ENCODE measurements around the gene WASF2.
"Not testable (repeated sequence)": the region's sequence is repeated elsewhere in the genome, so short reads cannot be mapped to it uniquely, and the experiment has no call there.

Gene WASF2

DNA sequence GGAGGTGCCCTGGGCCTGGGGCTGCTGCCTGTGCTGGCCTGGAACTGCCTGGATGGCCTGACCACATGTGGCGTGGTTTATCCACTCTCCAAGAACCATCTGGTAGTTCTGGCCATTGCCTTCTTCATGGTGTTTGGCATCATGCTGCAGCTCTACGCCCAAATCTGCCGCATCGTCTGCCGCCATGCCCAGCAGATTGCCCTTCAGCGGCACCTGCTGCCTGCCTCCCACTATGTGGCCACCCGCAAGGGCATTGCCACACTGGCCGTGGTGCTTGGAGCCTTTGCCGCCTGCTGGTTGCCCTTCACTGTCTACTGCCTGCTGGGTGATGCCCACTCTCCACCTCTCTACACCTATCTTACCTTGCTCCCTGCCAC is 95.7 kb downstream of the WASF2 start:
- no peaks in the 10 kb centered on the region for H3K9me3 ChIP-seq (ENCODE audit: control insufficient read depth, low read length)
- DNase-seq = no peak
- no peak overlapping the region for H3K27ac ChIP-seq (ENCODE audit: insufficient read depth, low read length, poor library complexity, severe bottlenecking)
- H3K4me3 ChIP-seq (ENCODE audit: insufficient read depth, low read depth, low read length, poor library complexity, severe bottlenecking) = no peak overlapping the region
- H3K36me3 ChIP-seq (ENCODE audit: control insufficient read depth, insufficient read depth, low read length) = no peaks in the 10 kb centered on the region
- peaks cover 18% of the 10 kb centered on the region for H3K4me1 ChIP-seq (ENCODE audit: control insufficient read depth, insufficient read depth, low read length, poor library complexity, severe bottlenecking)
- H3K27me3 ChIP-seq (replicated peaks; ENCODE audit: control insufficient read depth, insufficient read depth, low read length, poor library complexity, severe bottlenecking) = no peaks in the 10 kb centered on the region

DNA sequence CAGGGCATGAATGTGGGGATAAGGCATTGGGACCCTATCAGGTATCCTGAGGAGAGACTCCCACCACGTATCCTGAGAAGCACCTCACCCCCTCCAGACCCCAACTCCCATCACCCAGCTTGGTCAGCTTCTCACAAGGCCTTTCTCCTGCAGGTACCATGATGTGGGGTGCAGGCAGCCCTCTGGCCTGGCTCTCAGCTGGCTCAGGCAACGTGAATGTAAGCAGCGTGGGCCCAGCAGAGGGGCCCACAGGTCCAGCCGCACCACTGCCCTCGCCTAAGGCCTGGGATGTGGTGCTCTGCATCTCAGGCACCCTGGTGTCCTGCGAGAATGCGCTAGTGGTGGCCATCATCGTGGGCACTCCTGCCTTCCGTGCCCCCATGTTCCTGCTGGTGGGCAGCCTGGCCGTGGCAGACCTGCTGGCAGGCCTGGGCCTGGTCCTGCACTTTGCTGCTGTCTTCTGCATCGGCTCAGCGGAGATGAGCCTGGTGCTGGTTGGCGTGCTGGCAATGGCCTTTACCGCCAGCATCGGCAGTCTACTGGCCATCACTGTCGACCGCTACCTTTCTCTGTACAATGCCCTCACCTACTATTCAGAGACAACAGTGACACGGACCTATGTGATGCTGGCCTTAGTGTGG is 96.2 kb downstream of the WASF2 start:
- DNase-seq = no peak
- peaks cover 18% of the 10 kb centered on the region for H3K4me1 ChIP-seq (ENCODE audit: control insufficient read depth, insufficient read depth, low read length, poor library complexity, severe bottlenecking)
- no peaks in the 10 kb centered on the region for H3K36me3 ChIP-seq (ENCODE audit: control insufficient read depth, insufficient read depth, low read length)
- no peak overlapping the region for H3K4me3 ChIP-seq (ENCODE audit: insufficient read depth, low read depth, low read length, poor library complexity, severe bottlenecking)
- H3K27me3 ChIP-seq (replicated peaks; ENCODE audit: control insufficient read depth, insufficient read depth, low read length, poor library complexity, severe bottlenecking) = no peaks in the 10 kb centered on the region
- H3K9me3 ChIP-seq (ENCODE audit: control insufficient read depth, low read length) = no peaks in the 10 kb centered on the region
- H3K27ac ChIP-seq (ENCODE audit: insufficient read depth, low read length, poor library complexity, severe bottlenecking) = no peak overlapping the region

DNA sequence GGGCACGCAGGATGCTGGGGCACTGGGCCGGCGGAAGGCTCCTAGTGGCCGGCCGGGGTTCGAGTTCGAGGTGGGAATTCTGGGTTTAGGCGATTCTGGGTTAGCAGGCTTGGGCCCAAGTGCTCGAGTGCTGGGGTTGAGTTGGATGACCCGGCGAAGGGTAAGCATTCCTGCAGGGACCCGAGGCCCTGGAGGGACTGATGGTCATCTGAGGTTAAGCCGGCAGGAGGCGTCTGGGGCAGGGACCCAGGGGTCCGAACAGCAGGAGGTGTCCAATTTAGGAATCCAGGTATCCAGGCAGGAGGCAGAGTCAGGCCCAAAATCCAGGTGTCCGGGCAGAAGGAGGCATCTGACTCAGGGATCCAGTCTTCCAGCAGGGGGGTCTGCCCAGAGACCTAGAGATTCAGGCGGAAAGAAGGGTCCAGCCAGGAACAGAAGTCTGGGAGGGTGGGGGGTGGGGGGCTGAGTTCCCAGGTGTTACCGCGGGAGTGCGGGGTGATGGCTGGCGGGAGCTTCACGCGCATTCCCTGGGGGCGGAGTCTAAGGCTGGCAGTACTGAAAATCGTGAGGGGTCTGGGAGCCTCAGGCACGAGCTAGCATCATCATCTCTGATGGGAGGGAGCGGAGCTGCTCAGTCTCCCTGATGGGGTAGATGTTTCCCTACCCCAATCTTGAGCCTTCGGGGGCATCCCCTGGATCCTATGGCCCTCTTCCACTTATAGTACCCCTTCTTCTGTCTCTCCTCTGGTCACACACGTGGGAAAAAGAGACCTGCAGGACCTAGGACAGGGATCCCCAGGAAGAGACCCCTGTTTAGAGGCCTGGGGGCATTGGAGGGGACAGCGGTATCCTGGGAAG is 97.0 kb downstream of the WASF2 start:
- H3K4me3 ChIP-seq (ENCODE audit: insufficient read depth, low read depth, low read length, poor library complexity, severe bottlenecking) = peak overlapping the region; percentile 58
- DNase-seq = no peak
- H3K36me3 ChIP-seq (ENCODE audit: control insufficient read depth, insufficient read depth, low read length) = no peaks in the 10 kb centered on the region
- no peaks in the 10 kb centered on the region for H3K27me3 ChIP-seq (replicated peaks; ENCODE audit: control insufficient read depth, insufficient read depth, low read length, poor library complexity, severe bottlenecking)
- H3K9me3 ChIP-seq (ENCODE audit: control insufficient read depth, low read length) = no peaks in the 10 kb centered on the region
- peak overlapping the region; percentile 47 for H3K27ac ChIP-seq (ENCODE audit: insufficient read depth, low read length, poor library complexity, severe bottlenecking)
- peaks cover 18% of the 10 kb centered on the region for H3K4me1 ChIP-seq (ENCODE audit: control insufficient read depth, insufficient read depth, low read length, poor library complexity, severe bottlenecking)

DNA sequence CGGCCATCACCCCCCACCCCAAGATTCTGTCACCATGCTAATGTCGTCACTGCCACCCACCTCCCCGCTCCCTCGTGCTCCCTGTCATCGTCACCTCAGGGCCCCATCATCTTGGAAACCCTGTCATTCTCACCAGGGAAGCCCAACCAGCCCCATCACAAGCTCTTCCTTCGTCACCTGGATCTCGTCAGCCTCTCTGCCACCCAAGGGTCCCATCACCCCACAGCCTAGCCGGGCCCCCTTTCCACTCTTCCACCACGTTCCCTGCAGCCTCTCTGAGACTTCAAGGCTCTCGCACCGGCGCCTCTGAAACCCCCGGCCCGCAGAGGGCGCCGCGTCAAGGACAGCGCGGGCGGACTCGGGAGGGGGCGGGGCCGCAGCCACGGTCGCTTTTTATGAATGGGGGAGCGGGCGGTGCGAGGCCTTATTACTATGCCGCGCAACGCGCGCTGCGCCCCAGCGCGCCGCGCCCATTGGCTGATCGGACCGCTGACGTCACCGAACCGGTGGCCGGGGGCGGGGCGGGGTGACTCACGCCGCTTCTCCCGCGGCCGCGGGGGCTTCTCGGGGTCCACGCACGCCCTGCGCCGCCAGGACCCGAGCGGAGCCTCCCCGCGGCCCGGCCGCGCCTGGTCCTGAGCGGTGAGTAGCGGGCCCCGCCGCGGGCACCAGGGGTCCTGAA is 97.7 kb downstream of the WASF2 start, which contains the start of gene GPR3:
Gene GPR3, plus strand, starts transcription at position 527 of the 682 bp plus-strand sequence. CDS start 1,177 bp downstream, outside the sequence.
- peak within 1 kb of the TSS; percentile 47 for H3K27ac ChIP-seq (ENCODE audit: insufficient read depth, low read length, poor library complexity, severe bottlenecking)
- peaks cover 18% of the 10 kb centered on the region for H3K4me1 ChIP-seq (ENCODE audit: control insufficient read depth, insufficient read depth, low read length, poor library complexity, severe bottlenecking)
- DNase-seq = peak; percentile 90 to 93 (median 92)
- H3K27me3 ChIP-seq (replicated peaks; ENCODE audit: control insufficient read depth, insufficient read depth, low read length, poor library complexity, severe bottlenecking) = no peaks in the 10 kb centered on the region
- H3K36me3 ChIP-seq (ENCODE audit: control insufficient read depth, insufficient read depth, low read length) = no peaks in the 10 kb centered on the region
- H3K4me3 ChIP-seq (ENCODE audit: insufficient read depth, low read depth, low read length, poor library complexity, severe bottlenecking) = peak within 1 kb of the TSS; percentile 58
- no peaks in the 10 kb centered on the region for H3K9me3 ChIP-seq (ENCODE audit: control insufficient read depth, low read length)

DNA sequence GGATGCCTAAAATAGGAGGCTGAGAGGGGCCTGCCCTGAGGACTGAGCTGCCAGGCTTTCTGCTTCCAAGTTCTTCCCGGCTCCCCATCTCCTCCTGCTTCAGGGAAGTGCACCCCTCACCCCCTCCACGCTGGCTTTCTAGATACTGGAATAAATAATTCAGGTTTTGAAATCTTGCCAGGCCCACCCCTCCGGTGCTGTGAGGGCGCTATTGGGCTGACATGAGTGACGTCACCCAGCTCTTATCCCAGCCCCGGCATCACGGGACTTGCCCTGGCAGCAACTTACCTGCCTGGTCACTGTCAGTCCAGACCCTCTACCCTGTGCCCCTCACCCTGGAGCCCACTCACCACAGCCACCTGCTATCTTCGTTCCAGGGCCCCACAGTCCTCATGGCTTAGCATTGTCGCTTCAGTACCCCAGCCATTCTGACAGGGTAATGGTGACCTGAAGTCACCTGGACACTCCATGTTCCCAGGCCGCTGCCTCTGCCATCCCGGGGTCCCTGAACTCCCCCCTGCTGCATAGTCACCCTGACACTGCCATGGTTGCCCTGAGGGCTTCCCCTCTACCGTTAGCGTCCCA is 98.4 kb downstream of the WASF2 start:
- Histone ChIP-seq H3K27ac (ENCODE audit: insufficient read depth, low read length, poor library complexity, severe bottlenecking) (no peak overlapping the region), H3K4me3 (ENCODE audit: insufficient read depth, low read depth, low read length, poor library complexity, severe bottlenecking) (peak overlapping the region; percentile 27), H3K9me3 (ENCODE audit: control insufficient read depth, low read length) (no peaks in the 10 kb centered on the region), H3K27me3 (replicated peaks; ENCODE audit: control insufficient read depth, insufficient read depth, low read length, poor library complexity, severe bottlenecking) (no peaks in the 10 kb centered on the region), H3K4me1 (ENCODE audit: control insufficient read depth, insufficient read depth, low read length, poor library complexity, severe bottlenecking) (peaks cover 18% of the 10 kb centered on the region), H3K36me3 (ENCODE audit: control insufficient read depth, insufficient read depth, low read length) (no peaks in the 10 kb centered on the region)
- DNase-seq = peak in 1 of 3 donors; percentile 27

DNA sequence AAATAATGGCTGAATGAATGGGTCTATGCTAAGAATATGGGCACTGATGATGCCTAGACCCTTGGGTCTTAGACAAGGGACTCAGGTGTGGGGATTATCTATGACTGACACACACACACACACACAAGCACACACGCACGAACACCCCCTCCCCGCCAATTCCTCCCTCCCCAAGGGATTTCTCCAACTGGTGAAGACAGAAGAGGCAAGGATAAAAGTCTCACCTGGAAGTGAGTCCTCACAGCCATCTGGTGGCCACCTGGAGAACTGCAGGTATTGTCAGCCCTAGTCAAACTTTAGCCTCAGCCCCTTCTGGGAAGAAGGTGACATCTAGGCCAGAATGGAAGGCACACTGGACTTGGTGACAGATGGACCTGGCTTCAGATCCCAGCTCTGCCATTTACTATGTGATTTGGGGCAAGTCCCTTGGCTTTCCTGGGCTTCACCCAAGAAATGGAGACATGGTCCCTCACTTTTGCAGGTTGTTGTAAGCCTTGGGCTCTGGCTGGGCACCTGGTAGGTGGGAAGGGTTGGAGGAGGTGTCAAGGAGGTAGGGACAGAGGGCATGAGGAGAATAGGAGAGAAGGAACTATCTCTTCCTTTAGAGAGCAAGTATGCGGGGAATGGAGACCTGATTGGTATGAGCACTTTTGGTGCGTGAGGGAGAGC is 101.5 kb downstream of the WASF2 start:
- Histone ChIP-seq H3K9me3 (ENCODE audit: control insufficient read depth, low read length) (no peaks in the 10 kb centered on the region), H3K27me3 (replicated peaks; ENCODE audit: control insufficient read depth, insufficient read depth, low read length, poor library complexity, severe bottlenecking) (no peaks in the 10 kb centered on the region), H3K4me1 (ENCODE audit: control insufficient read depth, insufficient read depth, low read length, poor library complexity, severe bottlenecking) (peaks cover 13% of the 10 kb centered on the region), H3K27ac (ENCODE audit: insufficient read depth, low read length, poor library complexity, severe bottlenecking) (no peak overlapping the region), H3K4me3 (ENCODE audit: insufficient read depth, low read depth, low read length, poor library complexity, severe bottlenecking) (no peak overlapping the region), H3K36me3 (ENCODE audit: control insufficient read depth, insufficient read depth, low read length) (no peaks in the 10 kb centered on the region)
- peak; percentile 52 to 66 (median 55) for DNase-seq

DNA sequence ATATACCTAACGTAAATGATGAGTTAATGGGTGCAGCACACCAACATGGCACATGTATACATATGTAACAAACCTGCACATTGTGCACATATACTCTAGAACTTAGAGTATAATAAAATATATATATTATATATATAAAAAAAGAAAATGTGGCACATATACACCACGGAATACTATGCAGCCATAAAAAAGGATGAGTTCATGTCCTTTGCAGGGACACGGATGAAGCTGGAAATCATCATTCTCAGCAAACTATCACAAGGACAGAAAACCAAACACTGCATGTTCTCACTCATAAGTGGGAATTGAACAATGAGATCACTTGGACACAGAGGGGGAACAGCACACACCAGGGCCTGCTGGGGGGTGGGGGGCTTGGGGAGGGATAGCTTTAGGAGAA is 105.2 kb downstream of the WASF2 start:
- H3K9me3 ChIP-seq (ENCODE audit: control insufficient read depth, low read length); H3K27ac ChIP-seq (ENCODE audit: insufficient read depth, low read length, poor library complexity, severe bottlenecking); H3K27me3 ChIP-seq (replicated peaks; ENCODE audit: control insufficient read depth, insufficient read depth, low read length, poor library complexity, severe bottlenecking); H3K4me1 ChIP-seq (ENCODE audit: control insufficient read depth, insufficient read depth, low read length, poor library complexity, severe bottlenecking); DNase-seq; H3K4me3 ChIP-seq (ENCODE audit: insufficient read depth, low read depth, low read length, poor library complexity, severe bottlenecking); H3K36me3 ChIP-seq (ENCODE audit: control insufficient read depth, insufficient read depth, low read length): not testable (repeated sequence)

DNA sequence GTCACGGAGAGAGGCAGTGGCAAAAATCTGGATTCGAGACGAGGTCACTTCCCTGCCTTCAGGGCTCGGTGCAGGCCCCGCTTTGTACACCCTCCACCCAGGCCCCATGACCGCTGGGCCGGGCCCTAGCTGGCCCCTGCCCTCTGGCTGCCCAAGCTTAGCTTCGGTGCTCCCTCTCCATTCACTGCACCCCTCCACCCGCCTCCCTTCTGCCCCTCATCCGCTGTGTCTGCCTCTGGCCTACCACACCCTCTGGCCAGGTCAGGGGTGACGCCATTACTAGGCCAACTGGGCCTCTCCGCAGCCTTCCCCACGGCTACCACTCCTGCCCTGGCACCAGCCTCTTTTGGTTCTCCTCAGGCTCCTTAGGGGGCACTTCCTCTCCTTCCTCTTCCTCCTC is 106.3 kb downstream of the WASF2 start:
- H3K4me3 ChIP-seq (ENCODE audit: insufficient read depth, low read depth, low read length, poor library complexity, severe bottlenecking) = no peak overlapping the region
- no peak for DNase-seq
- no peaks in the 10 kb centered on the region for H3K4me1 ChIP-seq (ENCODE audit: control insufficient read depth, insufficient read depth, low read length, poor library complexity, severe bottlenecking)
- no peaks in the 10 kb centered on the region for H3K36me3 ChIP-seq (ENCODE audit: control insufficient read depth, insufficient read depth, low read length)
- H3K9me3 ChIP-seq (ENCODE audit: control insufficient read depth, low read length) = no peaks in the 10 kb centered on the region
- H3K27ac ChIP-seq (ENCODE audit: insufficient read depth, low read length, poor library complexity, severe bottlenecking) = no peak overlapping the region
- H3K27me3 ChIP-seq (replicated peaks; ENCODE audit: control insufficient read depth, insufficient read depth, low read length, poor library complexity, severe bottlenecking) = no peaks in the 10 kb centered on the region

DNA sequence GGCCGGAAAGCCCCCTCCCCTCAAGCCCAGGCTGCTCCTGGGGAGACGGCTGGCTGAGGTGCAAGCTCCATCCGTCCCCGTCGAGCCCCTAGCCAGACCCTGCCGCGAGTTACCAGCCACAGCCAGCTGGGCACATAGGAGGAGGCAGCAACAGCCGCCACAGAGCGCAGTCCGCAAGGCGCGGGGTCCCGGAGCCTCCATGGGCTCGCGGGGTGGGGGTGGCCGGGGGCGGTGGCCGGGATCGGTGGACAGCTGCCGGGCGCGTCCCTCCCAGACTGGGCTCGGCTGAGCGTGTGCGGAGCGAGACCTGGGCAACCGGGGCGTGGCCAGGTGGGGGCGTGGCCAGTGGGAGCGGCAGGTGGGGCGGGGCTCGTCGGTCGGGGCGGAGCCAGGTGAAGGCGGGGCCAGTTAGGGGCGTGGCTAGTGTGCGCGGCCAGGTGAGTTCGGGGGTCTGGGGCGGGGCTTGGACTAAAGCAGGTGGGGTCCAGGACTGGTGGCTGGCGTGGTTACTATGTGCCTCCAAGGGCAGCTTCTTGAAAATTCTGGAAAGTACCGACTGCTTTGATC is 106.8 kb downstream of the WASF2 start, which contains the start of gene CD164L2:
Gene CD164L2, minus strand, starts transcription at position 295 of the 567 bp plus-strand sequence. Its CDS starts 94 bp downstream, at position 201.
- Histone ChIP-seq H3K36me3 (ENCODE audit: control insufficient read depth, insufficient read depth, low read length) (no peaks in the 10 kb centered on the region), H3K9me3 (ENCODE audit: control insufficient read depth, low read length) (no peaks in the 10 kb centered on the region), H3K4me3 (ENCODE audit: insufficient read depth, low read depth, low read length, poor library complexity, severe bottlenecking) (no peak within 1 kb of the TSS), H3K27me3 (replicated peaks; ENCODE audit: control insufficient read depth, insufficient read depth, low read length, poor library complexity, severe bottlenecking) (no peaks in the 10 kb centered on the region), H3K4me1 (ENCODE audit: control insufficient read depth, insufficient read depth, low read length, poor library complexity, severe bottlenecking) (no peaks in the 10 kb centered on the region), H3K27ac (ENCODE audit: insufficient read depth, low read length, poor library complexity, severe bottlenecking) (no peak within 1 kb of the TSS)
- DNase-seq = peak in 2 of 3 donors; percentile 32 to 45
